ENCODE results near the gene PORCN. TPM values are rescaled to one million over a fixed set of nuclear protein-coding genes. Genes with fewer than 3 reads are reported as not detected.

The PORCN gene
- total RNA-seq, 1 experiment from 2014 or later, result 4.6 TPM

DNA sequence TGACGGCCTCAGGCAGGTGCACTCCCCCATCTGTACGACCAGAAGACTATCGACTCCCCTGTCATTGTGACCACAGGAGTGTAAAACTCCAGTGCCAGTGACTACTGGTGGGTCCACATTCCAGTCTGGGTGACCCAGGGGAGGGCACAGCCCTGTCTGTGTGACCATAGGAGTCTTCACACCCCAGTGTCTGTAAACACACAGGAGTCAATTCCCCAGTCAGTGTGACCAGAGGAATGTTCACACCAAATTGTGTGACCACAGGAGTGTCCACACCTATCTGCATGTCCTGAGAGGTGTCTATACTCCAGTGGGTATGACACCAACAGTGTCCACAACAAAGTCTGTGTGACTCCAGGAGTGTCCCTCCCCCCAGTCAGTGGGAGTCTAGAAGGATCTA, 20.8 kb upstream of the PORCN start:
- intact Hi-C loops (cut with micrococcal nuclease; ENCODE audit: unreplicated experiment), result no loop called here
- Mint-ChIP-seq H3K9me3 (ENCODE audit: unreplicated experiment) (no peaks in the 10 kb centered on the region), H3K27ac (ENCODE audit: unreplicated experiment) (no peak overlapping the region), H3K36me3 (ENCODE audit: insufficient read depth, unreplicated experiment) (no peaks in the 10 kb centered on the region), H3K4me1 (ENCODE audit: low read depth, unreplicated experiment) (peaks cover 6% of the 10 kb centered on the region), H3K4me3 (ENCODE audit: unreplicated experiment) (no peak overlapping the region), H3K27me3 (ENCODE audit: insufficient read depth, unreplicated experiment) (no peaks in the 10 kb centered on the region)
- TF ChIP-seq CTCF (IDR thresholded peaks at IDR 0.05; ENCODE audit: insufficient read depth in 1 of 2, low read depth in 1 of 2, low read length in 1 of 2, severe bottlenecking in 1 of 2, unreplicated experiment in 1 of 2), result no peak
- H3K27me3 ChIP-seq (replicated peaks; ENCODE audit: control insufficient read depth, insufficient read depth, low read length), result no peaks in the 10 kb centered on the region
- ChIA-PET CTCF (no interaction called here), POLR2A (no interaction called here)
- DNase-seq, result no peak
- no peaks in the 10 kb centered on the region for H3K36me3 ChIP-seq (ENCODE audit: control insufficient read depth, insufficient read depth, low read length)
- H3K4me1 ChIP-seq, result no peaks in the 10 kb centered on the region
- BruUV-seq (replicated peaks), result no TSS peak
- H3K4me3 ChIP-seq (ENCODE audit: low read depth, low read length), result no peak overlapping the region
- no peaks in the 10 kb centered on the region for H3K9me3 ChIP-seq

- H3K9me3 ChIP-seq, result no peaks in the 10 kb centered on the region
- TF ChIP-seq CTCF (IDR thresholded peaks at IDR 0.05; ENCODE audit: insufficient read depth in 1 of 2, low read depth in 1 of 2, low read length in 1 of 2, severe bottlenecking in 1 of 2, unreplicated experiment in 1 of 2), result no peak
- H3K4me1 ChIP-seq, result no peaks in the 10 kb centered on the region
- no peak overlapping the region for H3K4me3 ChIP-seq (ENCODE audit: low read depth, low read length)
- intact Hi-C loops (cut with micrococcal nuclease; ENCODE audit: unreplicated experiment), result no loop called here
- no TSS peak for BruUV-seq (replicated peaks)
- Mint-ChIP-seq H3K9me3 (ENCODE audit: unreplicated experiment) (no peaks in the 10 kb centered on the region), H3K36me3 (ENCODE audit: insufficient read depth, unreplicated experiment) (no peaks in the 10 kb centered on the region), H3K4me3 (ENCODE audit: unreplicated experiment) (no peak overlapping the region), H3K4me1 (ENCODE audit: low read depth, unreplicated experiment) (peaks cover 6% of the 10 kb centered on the region), H3K27me3 (ENCODE audit: insufficient read depth, unreplicated experiment) (no peaks in the 10 kb centered on the region), H3K27ac (ENCODE audit: unreplicated experiment) (no peak overlapping the region)
- CTCF ChIA-PET, result no interaction called here
- H3K27me3 ChIP-seq (replicated peaks; ENCODE audit: control insufficient read depth, insufficient read depth, low read length), result no peaks in the 10 kb centered on the region
- no peak for DNase-seq
- H3K36me3 ChIP-seq (ENCODE audit: control insufficient read depth, insufficient read depth, low read length), result no peaks in the 10 kb centered on the region
- POLR2A ChIA-PET, result no interaction called here
Measured at GRCh38 chrX:48489296-48489695, 19.5 kb upstream of the PORCN start.

DNA sequence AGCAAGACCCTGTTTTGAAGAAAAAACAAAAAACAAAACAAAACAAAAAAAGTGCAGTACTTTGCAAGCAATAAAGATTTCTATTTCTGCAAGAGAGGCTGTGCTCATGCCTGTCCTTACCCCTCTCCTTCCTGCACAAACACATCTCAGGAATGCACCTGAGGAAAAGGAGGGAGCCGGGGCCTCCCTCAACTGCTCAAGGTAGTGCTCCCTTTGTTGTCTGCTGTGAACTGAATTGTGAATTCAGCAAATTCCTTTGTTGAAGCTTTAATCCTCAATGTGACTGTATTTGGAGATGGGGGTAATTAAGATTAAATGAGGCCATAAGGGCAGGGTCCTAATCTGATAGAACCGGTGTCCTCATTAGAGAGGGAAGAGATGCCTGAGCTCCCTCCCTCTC, 18.9 kb upstream of the PORCN start:
- Mint-ChIP-seq H3K27ac (ENCODE audit: unreplicated experiment) (no peak overlapping the region), H3K27me3 (ENCODE audit: insufficient read depth, unreplicated experiment) (no peaks in the 10 kb centered on the region), H3K36me3 (ENCODE audit: insufficient read depth, unreplicated experiment) (no peaks in the 10 kb centered on the region), H3K4me3 (ENCODE audit: unreplicated experiment) (no peak overlapping the region), H3K9me3 (ENCODE audit: unreplicated experiment) (no peaks in the 10 kb centered on the region), H3K4me1 (ENCODE audit: low read depth, unreplicated experiment) (peaks cover 6% of the 10 kb centered on the region)
- CTCF ChIA-PET, result no interaction called here
- Histone ChIP-seq H3K4me1 (no peaks in the 10 kb centered on the region), H3K9me3 (no peaks in the 10 kb centered on the region), H3K36me3 (ENCODE audit: control insufficient read depth, insufficient read depth, low read length) (no peaks in the 10 kb centered on the region), H3K27me3 (replicated peaks; ENCODE audit: control insufficient read depth, insufficient read depth, low read length) (no peaks in the 10 kb centered on the region), H3K4me3 (ENCODE audit: low read depth, low read length) (no peak overlapping the region)
- TF ChIP-seq CTCF (IDR thresholded peaks at IDR 0.05; ENCODE audit: insufficient read depth in 1 of 2, low read depth in 1 of 2, low read length in 1 of 2, severe bottlenecking in 1 of 2, unreplicated experiment in 1 of 2), result no peak
- intact Hi-C loops (cut with micrococcal nuclease; ENCODE audit: unreplicated experiment), result no loop called here
- no TSS peak for BruUV-seq (replicated peaks)
- DNase-seq, result no peak
- POLR2A ChIA-PET, result no interaction called here

Measured in Caco-2 (cell line).